GM12878 (cell line): ENCODE data around the gene CIAPIN1. TPM values are rescaled to one million over a fixed set of nuclear protein-coding genes. Genes with fewer than 3 reads are reported as not detected.

ENCODE experiments used
- ATAC-seq: fragments of 200-7000 bp; cut with Tn5 transposase; 3 replicates; pipeline ENCODE4 v1.9.1; 2020; ENCODE audit warnings: mild to moderate bottlenecking, moderate library complexity
- BruUV-seq: library from RNA; stranded (reverse); fragments of 400-500 nt; replicated peaks from 2 replicates; lab custom pipeline; 2021; lab: Mats Ljungman, UMichigan
- CTCF ChIA-PET: fragments of 300-600 bp; sonication (Branson Sonifier 250); formaldehyde crosslinking; extraction: SDS; loops from one replicate; lab custom pipeline; 2021; ENCODE audit warnings: inconsistent platforms; lab: Yijun Ruan, JAX
- POLR2A ChIA-PET: fragments of 350-600 bp; formaldehyde crosslinking; extraction: SDS; loops from one replicate; lab custom pipeline; 2021; ENCODE audit warnings: inconsistent platforms; lab: Charles Lee
- RAD21 ChIA-PET: fragments of 300-600 bp; sonication (Branson Sonifier 250); formaldehyde crosslinking; loops from one replicate; lab custom pipeline; 2023; ENCODE audit warnings: antibody characterized with exemption; ENCODE audit not compliant: unreplicated experiment; lab: Charles Lee
- SMC1A ChIA-PET: fragments of 300-600 bp; sonication (Branson Sonifier 250); formaldehyde crosslinking; loops from one replicate; lab custom pipeline; 2023; ENCODE audit not compliant: unreplicated experiment, uncharacterized antibody; lab: Charles Lee
- DNase-seq: peaks from one replicate; pipeline ENCODE4 v3.0.0-alpha.2; 2011; ENCODE audit warnings: low read depth, low spot score
- FAIRE-seq: peaks from 3 replicates; lab custom pipeline; 2011; peaks lifted over from hg19 to GRCh38; lab: Jason Lieb, UNC
- H2AFZ ChIP-seq: 2 replicates; pipeline ENCODE4 v1.6.0; 2011; ENCODE audit warnings: low read depth, low read length, control low read depth; ENCODE audit not compliant: control insufficient read depth
- H3K27ac ChIP-seq: 2 replicates; pipeline ENCODE4 v1.5.1; 2011; ENCODE audit warnings: control low read depth; ENCODE audit not compliant: control insufficient read depth, insufficient read depth
- H3K27me3 ChIP-seq, 2 experiments: replicated peaks in 1 of 2; 2 replicates each; pipeline versions ENCODE4 v1.6.0 to v1.6.1; 2011; ENCODE audit warnings: low read length in 1 of 2; ENCODE audit not compliant: control insufficient read depth in 2 of 2, insufficient read depth in 2 of 2
- H3K36me3 ChIP-seq, 2 experiments: 2 replicates each; pipeline ENCODE4 v1.5.1; 2011; ENCODE audit warnings: low read length in 1 of 2; ENCODE audit not compliant: control insufficient read depth in 2 of 2, insufficient read depth in 2 of 2
- H3K4me1 ChIP-seq: 2 replicates; pipeline ENCODE4 v1.6.1; 2011; ENCODE audit warnings: mild to moderate bottlenecking, low read length, moderate library complexity, mixed read lengths; ENCODE audit not compliant: control insufficient read depth, insufficient read depth
- H3K4me2 ChIP-seq: 2 replicates; pipeline ENCODE4 v1.6.0; 2011; ENCODE audit warnings: control low read depth; ENCODE audit not compliant: control insufficient read depth, insufficient read depth
- H3K4me3 ChIP-seq: fragments of 200-600 bp; sonication (generic); 2 replicates; pipeline ENCODE4 v1.5.1; 2016
- H3K79me2 ChIP-seq: 2 replicates; pipeline ENCODE4 v1.6.0; 2011; ENCODE audit warnings: low read length; ENCODE audit not compliant: control insufficient read depth, insufficient read depth
- H3K9ac ChIP-seq: 2 replicates; pipeline ENCODE4 v1.8.0; 2011; ENCODE audit warnings: low read length, control low read depth, mixed read lengths; ENCODE audit not compliant: control insufficient read depth, insufficient read depth
- H3K9me3 ChIP-seq: replicated peaks from 3 replicates; pipeline ENCODE4 v1.5.1; 2011; ENCODE audit warnings: mild to moderate bottlenecking, low read length; ENCODE audit not compliant: control insufficient read depth, insufficient read depth
- H4K20me1 ChIP-seq: 2 replicates; pipeline ENCODE4 v1.6.0; 2011; ENCODE audit not compliant: control insufficient read depth, insufficient read depth
- BACH1 ChIP-seq: fragments of 450-650 bp; IDR thresholded peaks from 2 replicates; pipeline ENCODE4 v1.6.1; 2017; ENCODE audit warnings: mild to moderate bottlenecking, borderline replicate concordance
- FOXM1 ChIP-seq: IDR thresholded peaks from 2 replicates; pipeline ENCODE4 v1.6.1; 2012; ENCODE audit warnings: low read depth, mild to moderate bottlenecking, inconsistent platforms, low read length, moderate library complexity
- NBN ChIP-seq: fragments of 450-650 bp; IDR thresholded peaks from 2 replicates; pipeline ENCODE4 v1.6.1; 2016
- NKRF ChIP-seq: fragments of 450-650 bp; conservative IDR thresholded peaks from 2 replicates; pipeline ENCODE4 v1.6.1; 2017; ENCODE audit warnings: mild to moderate bottlenecking, moderate library complexity
- TCF12 ChIP-seq: IDR thresholded peaks from 2 replicates; pipeline ENCODE4 v1.6.1; 2011; ENCODE audit warnings: low read depth, mild to moderate bottlenecking, low read length
- YBX1 ChIP-seq: fragments of 450-650 bp; IDR thresholded peaks from 2 replicates; pipeline ENCODE4 v1.6.1; 2016; ENCODE audit warnings: antibody characterized with exemption
- YY1 ChIP-seq: IDR thresholded peaks from 2 replicates; pipeline ENCODE4 v1.6.1; 2011; ENCODE audit warnings: low read depth, mild to moderate bottlenecking, low read length
- ZBTB33 ChIP-seq: fragments of 450-650 bp; IDR thresholded peaks from 2 replicates; pipeline ENCODE4 v1.6.1; 2017; ENCODE audit warnings: mild to moderate bottlenecking
- ZNF207 ChIP-seq: fragments of 450-650 bp; IDR thresholded peaks from 2 replicates; pipeline ENCODE4 v1.6.1; 2014; ENCODE audit warnings: antibody characterized with exemption, mild to moderate bottlenecking, borderline replicate concordance
- WGBS: methylation state at CpG from one replicate; pipeline ENCODE4 v1.1.6; 2016; ENCODE audit warnings: low lambda C conversion rate; ENCODE audit not compliant: insufficient replicate concordance, insufficient coverage; ENCODE audit errors: missing lambda C conversion rate; 5-methylcytosine and 5-hydroxymethylcytosine counted together
- in situ Hi-C: fragments of 300-500 bp; cut with MboI; formaldehyde crosslinking; loops from 9 replicates; pipeline ENCODE4 v1.14.3; 2018; ENCODE audit warnings: mixed read lengths
- intact Hi-C: fragments of 100-400 bp; cut with micrococcal nuclease; formaldehyde crosslinking; loops from one replicate; pipeline ENCODE4 v1.14.2; 2022; ENCODE audit not compliant: unreplicated experiment
- polyA plus RNA-seq, 11 experiments: library from polyadenylated mRNA; depleted of rRNA in 4 of 11; unstranded in 6 of 11; stranded (reverse) in 5 of 11; fragments of >200 nt; fragmentation: Nextera tagmentation in 4 of 11; fragmentation: Illumina TruSeq in 1 of 11; extraction: Ambion mirVana in 4 of 11; extraction: Trizol in 1 of 11; gene quantifications; 1 replicate in 1 of 11; 2 replicates in 10 of 11; pipeline versions ENCODE4 v1.2.1 to v1.2.3, GENCODE V29; 2011 to 2016; ENCODE audit warnings: inconsistent platforms in 2 of 11, missing spikeins in 2 of 11, low read depth in 1 of 11
- total RNA-seq, 4 experiments: library from RNA; depleted of rRNA in 3 of 4; stranded (reverse); fragments of >200 nt in 3 of 4; fragmentation: Illumina TruSeq in 1 of 4; extraction: Trizol in 1 of 4; gene quantifications; 2 replicates each; pipeline versions ENCODE4 v1.2.1 to v1.2.3, GENCODE V29; 2013 to 2021

The CIAPIN1 gene
- total and polyA plus RNA-seq, 10 of the 15 experiments (the other 5 are each of a cell fraction or from before 2014, with no cell fraction given) = 46.2 to 150 (median 54.3) TPM

- no peak overlapping the region for H3K9ac ChIP-seq
- no peak overlapping the region for H3K27ac ChIP-seq
- H3K9me3 ChIP-seq = no peaks in the 10 kb centered on the region; the same call in 2 of the 3 replicates
- FAIRE-seq (no peak), DNase-seq (no peak), ATAC-seq (no peak)
- no peaks in the 10 kb centered on the region for H4K20me1 ChIP-seq
- H3K4me1 ChIP-seq = peaks cover 32% of the 10 kb centered on the region
- H3K36me3 ChIP-seq = no peaks in the 10 kb centered on the region
- no TSS peak for BruUV-seq
- no peaks in the 10 kb centered on the region for H3K27me3 ChIP-seq
- in situ Hi-C loops = no loop called here
- ChIA-PET RAD21 (interaction anchor here (0.6 to 2.0 kb wide), 7 partner anchors 14 to 128 kb away, joined by 3 to 8 read pairs (median 4); partner anchors contain the start of genes CIAPIN1 and COQ9), CTCF (interaction anchor here (0.7 to 1.8 kb wide), 10 partner anchors 11 to 459 kb away, joined by 3 to 7 read pairs (median 3); no protein-coding TSS in a partner anchor), POLR2A (interaction anchor here (0.6 to 2.2 kb wide), 8 partner anchors 9 to 376 kb away, joined by 3 to 10 read pairs (median 4); partner anchors contain the start of gene CCL17), SMC1A (interaction anchor here (0.8 to 3.2 kb wide), 10 partner anchors 8 to 599 kb away, joined by 3 to 20 read pairs (median 4); no protein-coding TSS in a partner anchor)
- no peak for TF ChIP-seq NBN
- TF ChIP-seq YY1 = no peak
- TF ChIP-seq ZNF207 = no peak
- no peak for TF ChIP-seq YBX1
- no peak for TF ChIP-seq NKRF
- TF ChIP-seq FOXM1 = no peak
- no peak for TF ChIP-seq TCF12
- TF ChIP-seq BACH1 = no peak
- no peak for TF ChIP-seq ZBTB33
- no peak overlapping the region for H2AFZ ChIP-seq
- 65% methylated on average over 4 of the region's 4 CpGs for WGBS
- H3K4me2 ChIP-seq = no peak overlapping the region
- H3K79me2 ChIP-seq = no peaks in the 10 kb centered on the region
- no peak overlapping the region for H3K4me3 ChIP-seq
- intact Hi-C loops = no loop called here
Observed at GRCh38 chr16:57391300-57391699, 55.9 kb downstream of the CIAPIN1 start.
